Thymus (tissue), 11 donors: ENCODE measurements around the gene KSR1. TPM values are rescaled to one million over a fixed set of nuclear protein-coding genes. Genes with fewer than 3 reads are reported as not detected.
"Not testable (repeated sequence)": the region's sequence is repeated elsewhere in the genome, so short reads cannot be mapped to it uniquely, and the experiment has no call there.

Experiments
- DNase-seq, 9 donors: peaks; one replicate each; pipeline ENCODE4 v3.0.0-alpha.2; 2013; ENCODE audit warnings: low spot score in 9 of 9, low read depth in 6 of 9, missing footprints in 1 of 9
- H3K27ac ChIP-seq, 2 donors: one replicate each; pipeline ENCODE4 v1.5.1; 2013; ENCODE audit warnings: control low read depth in 1 of 2, low read depth in 1 of 2, low read length in 1 of 2, mild to moderate bottlenecking in 1 of 2, moderate library complexity in 1 of 2
- H3K27me3 ChIP-seq, 2 donors: one replicate each; pipeline ENCODE4 v1.5.1; 2013; ENCODE audit warnings: low read length in 1 of 2; ENCODE audit not compliant: control insufficient read depth in 2 of 2, insufficient read depth in 1 of 2
- H3K36me3 ChIP-seq, 2 donors: one replicate each; pipeline ENCODE4 v1.5.1; 2013; ENCODE audit warnings: low read length in 1 of 2, mild to moderate bottlenecking in 1 of 2, moderate library complexity in 1 of 2; ENCODE audit not compliant: control insufficient read depth in 2 of 2, insufficient read depth in 2 of 2
- H3K4me1 ChIP-seq, 2 donors: one replicate each; pipeline ENCODE4 v1.5.1; 2013; ENCODE audit warnings: low read length in 2 of 2; ENCODE audit not compliant: control insufficient read depth in 2 of 2, insufficient read depth in 2 of 2
- H3K4me3 ChIP-seq, 2 donors: one replicate each; pipeline ENCODE4 v1.5.1; 2013; ENCODE audit warnings: low read length in 2 of 2, control low read depth in 1 of 2, mild to moderate bottlenecking in 1 of 2
- H3K9me3 ChIP-seq, 2 donors: one replicate each; pipeline ENCODE4 v1.5.1; 2013; ENCODE audit warnings: low read length in 1 of 2, mild to moderate bottlenecking in 1 of 2; ENCODE audit not compliant: control insufficient read depth in 2 of 2, insufficient read depth in 1 of 2
- WGBS: extraction: QIAGEN DNeasy Blood & Tissue Kit; methylation state at CpG from one replicate; pipeline ENCODE4 v1.1.7; 2013; 5-methylcytosine and 5-hydroxymethylcytosine counted together
- polyA plus RNA-seq: library from polyadenylated mRNA; stranded (reverse); fragments of 200-250 nt; gene quantifications from one replicate; pipeline ENCODE4 v1.2.3, GENCODE V29; 2013
- total RNA-seq: library from RNA; stranded (reverse); fragments of 120-200 nt; gene quantifications from one replicate; pipeline ENCODE4 v1.2.4, GENCODE V29; 2013
- donor health status: healthy.

KSR1 gene
- total and polyA plus RNA-seq, 2 donors, result 12.5 to 32.8 TPM

DNA sequence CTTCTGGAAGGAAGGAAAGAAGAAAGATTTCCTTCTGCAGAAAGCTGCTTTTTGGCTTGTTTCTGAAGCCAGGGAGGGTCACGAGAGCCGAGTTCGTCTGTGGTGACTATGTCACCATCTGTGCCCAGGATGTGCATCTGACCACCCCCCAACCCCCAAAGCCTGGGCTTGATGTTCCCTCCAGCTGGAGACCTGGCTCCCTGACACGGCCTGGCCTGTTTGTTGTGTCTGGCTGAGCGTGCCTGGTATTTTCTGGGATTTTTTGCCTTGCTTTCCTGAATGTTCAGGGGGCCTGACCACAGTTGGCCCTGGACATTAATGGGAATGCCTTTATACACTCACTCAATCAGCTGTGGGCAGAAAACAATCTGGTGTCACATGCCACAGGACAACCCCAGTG, 213.6 kb downstream of the KSR1 start:
- WGBS, result 89% methylated on average over 5 of the region's 5 CpGs
- H3K9me3 ChIP-seq, result no peaks in the 10 kb centered on the region
- DNase-seq, result no peak
- no peaks in the 10 kb centered on the region for H3K4me1 ChIP-seq
- H3K27ac ChIP-seq, result no peak overlapping the region
- H3K27me3 ChIP-seq, result no peaks in the 10 kb centered on the region
- no peaks in the 10 kb centered on the region for H3K36me3 ChIP-seq
- no peak overlapping the region for H3K4me3 ChIP-seq

GRCh38 chr17:27670791-27671590, 214.7 kb downstream of the KSR1 start:
- no peak overlapping the region for H3K4me3 ChIP-seq
- H3K9me3 ChIP-seq, result no peaks in the 10 kb centered on the region
- no peak overlapping the region for H3K27ac ChIP-seq
- DNase-seq, result no peak
- WGBS, result 94% methylated on average over 12 of the region's 12 CpGs
- no peaks in the 10 kb centered on the region for H3K36me3 ChIP-seq
- no peaks in the 10 kb centered on the region for H3K4me1 ChIP-seq
- H3K27me3 ChIP-seq, result no peaks in the 10 kb centered on the region

GRCh38 chr17:27671591-27671910, 215.3 kb downstream of the KSR1 start:
- Histone ChIP-seq H3K9me3 (no peaks in the 10 kb centered on the region), H3K27ac (no peak overlapping the region), H3K4me1 (no peaks in the 10 kb centered on the region), H3K36me3 (no peaks in the 10 kb centered on the region), H3K27me3 (no peaks in the 10 kb centered on the region), H3K4me3 (no peak overlapping the region)
- 96% methylated on average over 2 of the region's 2 CpGs for WGBS
- no peak for DNase-seq

- not testable (repeated sequence) for H3K27ac ChIP-seq, H3K9me3 ChIP-seq, H3K36me3 ChIP-seq, H3K4me1 ChIP-seq, H3K27me3 ChIP-seq, H3K4me3 ChIP-seq, DNase-seq
- 78% methylated on average over 6 of the region's 6 CpGs for WGBS
Measured at GRCh38 chr17:27671977-27672480, 215.8 kb downstream of the KSR1 start.

GRCh38 chr17:27674335-27674734, 218.1 kb downstream of the KSR1 start:
- Histone ChIP-seq H3K36me3 (no peaks in the 10 kb centered on the region), H3K27me3 (no peaks in the 10 kb centered on the region), H3K9me3 (no peaks in the 10 kb centered on the region), H3K4me3 (no peak overlapping the region), H3K27ac (no peak overlapping the region), H3K4me1 (no peaks in the 10 kb centered on the region)
- WGBS, result 96% methylated on average over 6 of the region's 6 CpGs
- no peak for DNase-seq

Other genes with a start within 250 kb of the KSR1 start
- gene WSB1, start 162.3 kb upstream of the KSR1 start, total RNA-seq, result 60.7 TPM
- 125 TPM for gene WSB1, start 162.3 kb upstream of the KSR1 start, polyA plus RNA-seq
- gene LGALS9, start 174.7 kb downstream of the KSR1 start, total RNA-seq, result 45.7 TPM
- gene LGALS9, start 174.7 kb downstream of the KSR1 start, polyA plus RNA-seq, result 75.8 TPM